GM18873 (cell line): Measurements from ENCODE around the gene TUBGCP2.
"Not testable (repeated sequence)": the region's sequence is repeated elsewhere in the genome, so short reads cannot be mapped to it uniquely, and the experiment has no call there.

Experiments
- ATAC-seq: cut with Tn5 transposase; IDR thresholded peaks from one replicate; pipeline ENCODE4 v1.9.1; 2021; ENCODE audit warnings: mild to moderate bottlenecking, moderate library complexity, moderate number of reproducible peaks; ENCODE audit not compliant: unreplicated experiment, low FRiP score

The TUBGCP2 gene

DNA sequence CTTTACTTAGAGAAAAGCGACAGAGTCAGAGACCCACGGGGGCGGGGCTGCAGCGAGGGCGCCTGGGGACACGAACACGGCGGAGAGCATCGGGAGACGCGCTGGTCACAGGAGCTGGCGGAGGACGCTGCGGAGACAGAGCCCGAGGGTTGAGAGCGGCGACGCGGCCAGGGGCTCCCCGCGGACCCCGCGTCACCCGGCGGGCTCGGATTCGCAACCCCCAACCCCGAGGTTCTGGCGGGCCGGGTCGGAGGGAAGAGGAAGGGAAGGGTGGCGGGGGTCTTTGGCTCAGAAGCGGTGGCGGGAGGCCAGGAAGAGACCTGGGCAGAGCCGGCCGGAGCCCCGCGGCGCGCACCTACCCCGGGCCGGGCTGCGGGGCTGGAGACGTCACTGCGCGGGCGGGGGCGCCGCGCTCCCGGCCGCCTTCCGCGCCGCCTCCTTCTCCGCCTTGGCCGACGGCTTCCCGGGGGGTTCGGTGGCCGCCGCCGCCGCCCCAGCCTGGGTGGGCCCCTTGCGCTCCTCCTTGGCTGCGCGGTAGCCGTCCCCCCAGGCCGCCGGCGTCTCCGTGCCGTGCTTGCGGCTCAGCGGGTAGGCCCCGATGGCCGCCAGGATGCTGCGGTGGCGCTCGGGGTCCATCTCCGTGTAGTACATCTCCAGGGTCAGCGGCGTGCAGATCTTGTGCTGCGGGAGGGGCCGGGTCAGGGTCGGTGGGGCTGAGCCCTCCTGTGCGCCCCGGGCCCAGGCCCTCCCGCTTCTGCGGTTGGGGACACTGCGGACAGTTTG is 17.0 kb upstream of the TUBGCP2 start:
- ATAC-seq = no peak

DNA sequence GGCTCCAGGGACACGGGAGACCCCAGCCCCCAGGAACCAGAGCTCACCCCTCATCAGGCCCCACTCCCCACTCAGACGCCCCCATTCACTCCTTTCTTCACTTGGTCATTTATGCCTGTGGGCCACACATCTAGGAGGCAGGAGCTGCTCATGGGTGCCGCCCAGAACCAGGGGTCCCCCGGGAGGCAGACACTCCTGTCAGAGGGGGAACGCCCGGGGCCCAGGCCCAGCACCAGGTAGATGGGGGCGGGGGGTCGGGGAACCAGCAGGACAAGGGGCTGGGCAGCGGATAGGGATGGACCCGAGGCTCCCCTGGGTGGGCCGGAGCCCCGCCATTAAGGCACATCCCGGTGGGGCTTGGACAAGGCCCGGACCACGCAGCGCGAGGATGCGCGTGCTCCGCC is 16.2 kb upstream of the TUBGCP2 start:
- no peak for ATAC-seq

GRCh38 chr10:133324198-133324792 is 15.6 kb upstream of the TUBGCP2 start:
- ATAC-seq = no peak

DNA sequence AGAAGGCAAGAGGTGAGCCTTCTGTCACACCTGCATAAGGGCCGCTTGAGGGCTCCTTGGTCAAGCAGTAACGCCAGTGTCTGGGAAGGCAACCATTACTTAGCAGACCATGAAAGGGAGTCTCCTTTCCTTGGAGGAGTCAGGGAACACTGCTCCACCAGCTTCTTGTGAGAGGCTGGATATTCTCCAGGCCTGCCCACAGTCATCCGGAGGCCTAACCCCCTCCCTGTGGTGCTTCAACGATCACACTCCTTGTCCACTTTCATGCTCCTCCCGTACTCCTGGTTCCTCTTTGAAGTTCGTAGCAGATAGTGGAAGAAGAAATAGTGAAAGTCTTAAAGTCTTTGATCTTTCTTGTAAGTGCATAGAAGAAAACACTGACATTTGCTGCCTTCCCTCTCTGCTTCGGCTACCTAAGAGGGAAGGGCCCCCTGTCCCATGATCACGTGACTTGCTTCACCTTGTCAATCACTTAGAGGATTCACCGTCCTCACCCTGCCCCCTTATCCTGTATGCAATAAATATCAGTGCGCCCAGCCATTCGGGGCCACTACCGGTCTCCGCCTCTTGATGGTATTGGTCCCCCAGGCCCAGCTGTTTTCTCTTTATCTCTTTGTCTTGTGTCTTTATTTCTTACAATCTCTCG is 13.5 kb upstream of the TUBGCP2 start:
- ATAC-seq = not testable (repeated sequence)

DNA sequence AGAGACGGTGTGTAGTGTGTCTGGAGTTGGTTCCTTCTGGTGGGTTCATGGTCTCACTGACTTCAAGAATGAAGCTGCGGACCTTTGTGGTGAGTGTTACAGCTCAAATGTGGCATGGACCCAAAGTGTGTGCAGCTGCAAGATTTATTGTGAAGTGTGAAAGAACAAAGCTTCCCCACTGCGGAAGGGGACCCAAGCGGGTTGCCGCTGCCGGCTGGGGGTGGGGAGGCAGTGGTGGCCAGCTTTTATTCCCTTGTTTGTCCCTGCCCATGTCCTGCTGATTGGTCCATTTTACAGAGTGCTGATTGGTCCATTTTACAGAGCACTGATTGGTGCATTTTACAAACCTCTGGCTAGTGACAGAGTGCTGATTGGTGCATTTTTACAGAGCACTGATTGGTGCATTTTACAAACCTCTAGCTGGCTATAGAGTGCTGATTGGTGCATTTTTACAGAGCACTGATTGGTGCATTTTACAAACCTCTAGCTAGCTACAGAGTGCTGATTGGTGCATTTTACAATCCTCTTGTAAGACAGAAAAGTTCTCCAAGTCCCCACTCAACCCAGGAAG is 12.3 kb upstream of the TUBGCP2 start:
- not testable (repeated sequence) for ATAC-seq

DNA sequence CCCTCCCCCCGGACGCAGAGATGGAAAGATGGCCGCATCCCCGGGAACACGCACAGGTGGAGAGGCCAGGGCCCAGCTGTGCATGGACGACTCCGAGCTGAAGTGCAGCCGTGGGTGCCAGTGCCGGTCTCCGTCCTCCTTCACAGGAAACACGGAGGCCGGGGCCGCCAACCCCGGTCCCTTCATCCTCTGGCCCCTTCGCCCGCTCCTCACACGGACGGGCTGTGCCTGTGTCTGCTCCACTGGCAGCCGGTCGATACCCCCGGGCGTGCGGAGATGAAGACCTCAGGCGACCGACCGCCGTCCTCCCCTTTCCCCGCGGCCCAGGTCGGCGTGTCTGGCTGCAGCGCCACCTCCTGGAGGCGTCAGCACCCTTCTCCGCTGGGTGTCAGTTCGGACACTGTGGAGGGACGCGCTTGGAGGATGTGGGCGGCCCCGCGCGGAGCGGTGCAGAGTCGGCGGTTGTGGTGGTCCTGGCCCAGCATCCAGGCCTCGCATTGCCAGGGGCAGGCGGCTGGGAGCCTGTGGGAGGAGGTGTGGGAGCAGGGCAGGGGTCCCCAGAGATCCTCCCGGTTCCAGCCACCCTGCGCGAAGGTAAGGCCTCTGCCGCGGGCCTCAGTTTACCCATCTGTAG is 9.9 kb upstream of the TUBGCP2 start:
- ATAC-seq = no peak

DNA sequence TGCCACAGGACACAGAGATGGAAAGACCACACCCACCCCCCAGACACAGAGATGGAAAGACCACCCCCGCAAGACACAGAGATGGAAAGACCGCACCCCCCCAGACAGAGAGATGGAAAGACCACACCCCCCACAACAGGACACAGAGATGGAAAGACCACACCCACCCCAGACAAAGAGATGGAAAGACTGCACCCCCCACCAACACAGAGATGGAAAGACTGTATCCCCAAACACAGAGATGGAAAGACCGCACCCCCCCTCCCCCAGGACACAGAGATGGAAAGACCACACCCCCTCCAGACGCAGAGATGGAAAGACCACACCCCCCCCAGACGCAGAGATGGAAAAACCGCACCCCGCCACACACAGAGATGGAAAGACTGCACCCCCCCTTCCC is 8.1 kb upstream of the TUBGCP2 start:
- ATAC-seq = no peak

- ATAC-seq = no peak
Observed at GRCh38 chr10:133316266-133316665, 7.6 kb upstream of the TUBGCP2 start.

DNA sequence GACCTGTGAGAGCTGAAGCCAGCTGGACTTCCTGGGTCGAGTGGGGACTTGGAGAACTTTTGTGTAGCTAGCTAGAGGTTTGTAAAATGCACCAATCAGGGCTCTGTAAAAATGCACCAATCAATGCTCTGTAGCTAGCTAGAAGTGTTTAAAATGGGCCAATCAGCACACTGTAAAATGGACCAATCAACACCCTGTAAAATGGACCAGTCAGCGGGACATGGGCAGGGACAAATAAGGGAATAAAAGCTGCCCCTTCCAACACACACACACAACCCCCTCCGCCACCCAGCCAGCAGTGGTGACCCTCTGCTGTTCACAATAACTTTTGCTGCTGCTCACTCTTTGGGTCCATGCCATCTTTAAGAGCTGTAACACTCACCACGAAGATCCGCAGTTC is 7.2 kb upstream of the TUBGCP2 start:
- no peak for ATAC-seq

- no peak for ATAC-seq
Observed at GRCh38 chr10:133314911-133315310, 6.2 kb upstream of the TUBGCP2 start.

DNA sequence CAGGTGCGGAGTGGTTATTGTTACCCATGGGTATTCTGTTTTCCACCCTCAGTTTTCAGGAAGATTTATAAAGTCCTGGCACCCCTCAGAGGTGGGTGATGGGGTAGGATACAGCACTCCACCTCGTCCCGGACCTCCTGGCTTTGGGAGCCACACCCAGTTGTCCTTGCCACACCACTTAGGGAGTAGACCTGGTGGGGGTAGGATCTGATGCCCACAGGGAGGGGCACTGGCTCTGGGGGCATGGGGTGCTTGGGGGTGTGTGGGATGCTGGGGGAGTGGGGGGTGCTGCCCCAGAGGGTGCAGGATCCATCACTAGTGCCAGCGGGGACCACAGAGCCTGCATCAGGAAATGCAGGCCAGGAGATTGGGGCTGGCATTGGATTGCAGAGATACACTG is 4.5 kb upstream of the TUBGCP2 start:
- no peak for ATAC-seq

DNA sequence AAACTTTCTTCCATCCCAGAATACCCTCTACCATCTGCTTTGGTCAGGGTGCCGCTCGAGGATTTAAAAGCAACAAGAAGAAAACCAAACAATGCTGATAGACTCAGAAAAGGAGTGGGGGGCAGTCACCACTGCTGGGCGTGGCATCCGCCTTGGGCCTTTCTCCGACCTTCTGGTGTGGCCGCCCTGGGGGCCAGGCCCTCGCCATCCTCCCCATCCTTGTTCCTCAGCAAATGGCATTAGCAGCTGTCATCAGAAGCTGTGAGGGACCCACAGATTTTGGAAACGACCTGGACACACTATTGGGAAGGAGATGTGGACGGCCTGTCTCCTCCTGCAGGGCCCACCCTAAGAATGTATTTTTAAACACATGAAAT is 4.1 kb upstream of the TUBGCP2 start:
- no peak for ATAC-seq

- no peak for ATAC-seq
Observed at GRCh38 chr10:133312016-133312768, 3.5 kb upstream of the TUBGCP2 start.

DNA sequence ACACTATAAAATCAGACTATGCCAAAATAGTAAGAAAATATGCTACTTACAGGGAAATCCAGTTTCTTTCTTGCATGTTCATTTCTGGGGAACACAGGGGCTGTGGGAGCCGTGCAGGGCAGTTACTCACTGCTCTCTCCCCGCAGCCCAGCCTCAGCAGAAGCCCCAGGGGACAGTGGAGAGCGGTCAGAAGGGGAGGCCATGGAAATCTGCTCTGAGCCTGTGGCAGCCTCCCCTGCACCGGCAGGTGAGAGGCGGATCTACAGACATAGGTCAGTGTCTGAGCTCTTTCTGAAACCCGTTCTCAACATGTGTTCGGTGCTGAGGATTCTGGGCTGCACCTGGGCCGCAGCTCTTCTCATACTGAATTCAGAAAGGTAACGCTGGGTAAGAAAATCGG is 2.9 kb upstream of the TUBGCP2 start:
- ATAC-seq = no peak

DNA sequence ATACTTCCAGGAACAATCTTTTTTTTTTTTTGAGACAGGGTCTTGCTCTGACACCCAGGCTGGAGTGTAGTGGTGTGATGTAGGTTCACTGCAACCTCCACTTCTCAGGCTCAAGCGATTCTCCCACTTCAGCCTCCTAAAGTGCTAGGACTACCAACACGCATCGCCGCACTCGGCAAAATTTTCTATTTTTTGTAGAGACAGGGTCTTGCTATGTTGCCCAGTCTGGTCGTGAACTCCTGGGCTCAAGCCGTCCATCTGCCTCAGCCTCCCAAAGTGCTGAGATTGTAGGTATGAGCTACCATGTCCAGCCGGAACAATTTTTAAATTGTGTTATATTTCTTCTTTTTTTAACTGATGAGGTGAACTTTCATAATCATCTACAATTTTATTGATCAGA is 2.1 kb upstream of the TUBGCP2 start:
- no peak for ATAC-seq

DNA sequence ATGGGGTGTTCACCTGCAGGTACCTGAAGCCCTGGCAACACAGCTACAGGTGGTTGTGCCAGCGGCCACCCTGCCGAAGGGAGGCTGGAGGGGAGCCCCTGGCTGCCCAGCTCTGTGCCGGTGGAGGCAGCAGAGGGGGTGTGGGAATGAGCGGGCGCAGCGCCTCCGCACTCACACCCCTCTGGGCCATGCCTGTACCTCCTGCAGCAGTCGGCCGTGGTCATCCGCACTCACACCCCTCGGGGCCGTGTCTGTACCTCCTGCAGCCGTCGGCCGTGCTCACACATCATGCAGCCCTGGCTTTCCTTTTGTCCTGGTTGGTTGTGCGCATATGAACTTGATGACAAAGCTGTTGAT is 1.7 kb upstream of the TUBGCP2 start:
- ATAC-seq = no peak

GRCh38 chr10:133309720-133310398 is 1.2 kb upstream of the TUBGCP2 start:
- ATAC-seq = no peak

DNA sequence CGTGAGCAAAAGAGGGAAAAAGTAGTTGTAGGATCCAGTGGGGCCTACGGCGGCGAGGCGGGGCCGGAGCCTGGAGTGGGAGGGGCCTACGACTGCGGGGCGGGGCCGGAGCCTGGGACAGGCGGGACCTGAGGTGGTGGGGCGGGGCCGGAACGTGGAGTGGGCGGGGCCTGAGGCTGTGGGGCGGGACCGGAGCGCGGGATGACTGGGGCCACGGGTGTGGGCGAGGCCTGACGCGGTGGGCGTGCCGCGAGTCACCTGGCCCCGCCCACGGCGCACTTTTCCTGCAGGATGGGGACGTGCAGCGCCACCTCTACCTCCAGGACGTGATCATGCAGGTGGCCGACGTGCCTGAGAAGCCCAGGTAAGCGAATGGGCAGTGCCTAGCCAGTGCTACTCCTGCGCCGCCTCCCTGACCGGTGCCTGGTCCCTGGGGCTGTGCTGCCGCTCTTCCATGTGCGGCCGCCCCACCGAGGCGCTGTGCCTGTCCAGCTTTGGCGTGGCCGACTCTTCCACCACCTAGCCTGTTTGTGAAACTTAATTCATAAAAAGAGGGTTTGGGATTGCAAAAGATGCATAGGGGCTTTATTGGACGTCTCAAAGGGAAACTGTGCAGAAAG is 538 bp upstream of the TUBGCP2 start:
- peak; percentile 69 for ATAC-seq

DNA sequence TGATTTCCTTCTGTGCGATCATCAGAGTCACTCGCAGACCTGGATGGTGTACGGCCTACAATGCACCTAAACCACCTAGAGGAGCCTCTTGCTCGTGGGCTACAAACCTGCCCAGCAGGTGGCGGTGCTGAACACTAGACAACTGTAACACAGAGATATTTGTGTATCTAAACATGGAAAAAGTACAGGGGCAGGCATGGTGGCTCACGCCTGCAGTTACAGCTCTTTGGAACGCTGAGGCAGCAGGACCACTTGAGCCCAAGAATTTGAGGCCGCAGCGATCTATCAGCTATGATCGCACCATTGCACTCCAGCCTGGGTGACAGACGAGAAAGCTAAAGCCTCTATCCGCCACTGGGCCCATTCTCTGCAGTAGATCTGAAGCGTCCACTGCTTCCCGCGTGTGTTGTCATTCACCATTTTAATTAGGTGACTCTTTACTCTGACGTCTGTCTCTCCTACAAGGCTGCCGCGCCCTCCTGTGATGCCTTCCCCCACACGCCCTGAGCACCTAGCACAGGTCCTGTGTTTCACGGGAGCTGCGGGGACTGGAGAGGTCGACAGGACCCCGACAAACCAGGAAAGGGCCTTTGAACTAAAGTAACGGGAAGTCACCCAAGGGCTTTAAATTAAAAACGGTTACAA is 774 bp downstream of the TUBGCP2 start:
- ATAC-seq = peak; percentile 36
